GM23338 (cell line): ENCODE data around the gene GP2.

Experiments
- CTCF ChIP-seq, 2 experiments: fragments of 200-600 bp in 1 of 2; sonication (generic) in 1 of 2; conservative IDR thresholded peaks; 2 replicates each; pipeline versions ENCODE4 v1.5.1 to v1.6.1; 2016 to 2017; ENCODE audit warnings: antibody characterized with exemption in 2 of 2, low read depth in 2 of 2, mild to moderate bottlenecking in 2 of 2, moderate library complexity in 1 of 2
- EZH2 ChIP-seq: fragments of 200-600 bp; sonication (generic); IDR thresholded peaks from one replicate; pipeline ENCODE4 v1.8.0; 2017; ENCODE audit warnings: antibody characterized with exemption, mild to moderate bottlenecking, low read depth; ENCODE audit not compliant: unreplicated experiment
- JUNB ChIP-seq: IDR thresholded peaks from one replicate; pipeline ENCODE4 v1.6.1; 2016; ENCODE audit warnings: antibody characterized with exemption; ENCODE audit not compliant: unreplicated experiment
- POLR2AphosphoS5 ChIP-seq: IDR thresholded peaks from 2 replicates; pipeline ENCODE4 v1.6.1; 2016; ENCODE audit warnings: antibody characterized with exemption, low read depth
- REST ChIP-seq: IDR thresholded peaks from one replicate; pipeline ENCODE4 v1.6.1; 2018; ENCODE audit warnings: antibody characterized with exemption; ENCODE audit not compliant: unreplicated experiment

- TF ChIP-seq CTCF (conservative IDR thresholded peaks at IDR 0.05; ENCODE audit: low read depth in 2 of 2) (no peak), POLR2AphosphoS5 (no peak), REST (no peak), JUNB (no peak), EZH2 (no peak)
Observed at GRCh38 chr16:20309786-20310185, 17.5 kb downstream of the GP2 start.
